Activated CD4-positive, alpha-beta T cell treated with anti-CD3 and anti-CD28 coated beads for 1 hour (primary cell): ENCODE data around the gene CYP2C19.
"Not testable (repeated sequence)": the region's sequence is repeated elsewhere in the genome, so short reads cannot be mapped to it uniquely, and the experiment has no call there.

Experiments used
- DNase-seq: peaks from one replicate; pipeline ENCODE4 v3.0.0-alpha.2; 2020

CYP2C19 gene

GRCh38 chr10:94762393-94762792, at the start of gene CYP2C19:
Gene CYP2C19 (plus strand): TSS chr10:94762681. CDS start chr10:94762706, 25 bp downstream.
- no peak for DNase-seq

GRCh38 chr10:94725871-94726270, 36.6 kb upstream of the CYP2C19 start:
- no peak for DNase-seq

GRCh38 chr10:94735197-94735596, 27.3 kb upstream of the CYP2C19 start:
- no peak for DNase-seq

- DNase-seq: no peak
Observed at GRCh38 chr10:94738588-94738987, 23.9 kb upstream of the CYP2C19 start.

- no peak for DNase-seq
Observed at GRCh38 chr10:94747137-94747536, 15.3 kb upstream of the CYP2C19 start.

- no peak for DNase-seq
Observed at GRCh38 chr10:94747838-94748237, 14.6 kb upstream of the CYP2C19 start.

- DNase-seq: no peak
Observed at GRCh38 chr10:94757916-94758315, 4.6 kb upstream of the CYP2C19 start.

- no peak for DNase-seq
Observed at GRCh38 chr10:94760586-94761178, 1.8 kb upstream of the CYP2C19 start.

GRCh38 chr10:94775425-94775824, 12.9 kb downstream of the CYP2C19 start:
- not testable (repeated sequence) for DNase-seq

GRCh38 chr10:94777886-94778458, 15.5 kb downstream of the CYP2C19 start:
- no peak for DNase-seq

- no peak for DNase-seq
Observed at GRCh38 chr10:94780844-94781243, 18.4 kb downstream of the CYP2C19 start.

- no peak for DNase-seq
Observed at GRCh38 chr10:94784256-94784655, 21.8 kb downstream of the CYP2C19 start.

GRCh38 chr10:94785211-94785610, 22.7 kb downstream of the CYP2C19 start:
- DNase-seq: no peak

- not testable (repeated sequence) for DNase-seq
Observed at GRCh38 chr10:94800551-94800950, 38.1 kb downstream of the CYP2C19 start.

GRCh38 chr10:94803307-94803706, 40.8 kb downstream of the CYP2C19 start:
- no peak for DNase-seq

- DNase-seq: not testable (repeated sequence)
Observed at GRCh38 chr10:94830025-94830424, 67.5 kb downstream of the CYP2C19 start.

GRCh38 chr10:94846204-94846603, 83.7 kb downstream of the CYP2C19 start:
- no peak for DNase-seq

- DNase-seq: no peak
Observed at GRCh38 chr10:94850766-94851165, 88.3 kb downstream of the CYP2C19 start.

- no peak for DNase-seq
Observed at GRCh38 chr10:94851263-94851662, 88.8 kb downstream of the CYP2C19 start.

- no peak for DNase-seq
Observed at GRCh38 chr10:94852438-94852837, 90.0 kb downstream of the CYP2C19 start.

- no peak for DNase-seq
Observed at GRCh38 chr10:94853065-94853464, 90.6 kb downstream of the CYP2C19 start.

- DNase-seq: no peak
Observed at GRCh38 chr10:94858005-94858404, 95.5 kb downstream of the CYP2C19 start.

- no peak for DNase-seq
Observed at GRCh38 chr10:94859086-94859485, 96.6 kb downstream of the CYP2C19 start.

- DNase-seq: no peak
Observed at GRCh38 chr10:94878649-94879048, 116.2 kb downstream of the CYP2C19 start.

GRCh38 chr10:94879214-94879613, 116.7 kb downstream of the CYP2C19 start:
- DNase-seq: no peak
